HepG2 (cell line): ENCODE results near the gene RFC1. TPM values are rescaled to one million over a fixed set of nuclear protein-coding genes. Genes with fewer than 3 reads are reported as not detected.

Source experiments
- ARNT ChIP-seq: fragments of 450-650 bp; IDR thresholded peaks from 2 replicates; pipeline ENCODE4 v1.6.1; 2017
- CBFB ChIP-seq: sonication (generic); formaldehyde crosslinking; IDR thresholded peaks from 2 replicates; pipeline ENCODE4 v1.4.0; 2020; ENCODE audit warnings: missing genetic modification reagents
- MLX ChIP-seq: IDR thresholded peaks from 2 replicates; pipeline ENCODE4 v1.6.1; 2016
- MXI1 ChIP-seq: IDR thresholded peaks from 3 replicates; pipeline ENCODE4 v1.6.1; 2012; ENCODE audit warnings: low read depth, low read length, inconsistent platforms, borderline replicate concordance
- SAP130 ChIP-seq: IDR thresholded peaks from 2 replicates; pipeline ENCODE4 v1.6.1; 2016; ENCODE audit warnings: low read depth
- SATB2 ChIP-seq: sonication (generic); formaldehyde crosslinking; IDR thresholded peaks from 2 replicates; pipeline ENCODE4 v1.5.0; 2020; ENCODE audit warnings: missing genetic modification reagents
- ZBTB7B ChIP-seq: sonication (generic); formaldehyde crosslinking; IDR thresholded peaks from 2 replicates; pipeline ENCODE4 v1.4.0; 2020; ENCODE audit warnings: missing genetic modification reagents
- ZNF225 ChIP-seq: sonication (generic); formaldehyde crosslinking; IDR thresholded peaks from 2 replicates; pipeline ENCODE4 v1.4.0; 2020; ENCODE audit warnings: mild to moderate bottlenecking, missing genetic modification reagents
- ZNF263 ChIP-seq: sonication (generic); formaldehyde crosslinking; IDR thresholded peaks from 2 replicates; pipeline ENCODE4 v1.4.0; 2020; ENCODE audit warnings: missing genetic modification reagents
- ZNF326 ChIP-seq: sonication (generic); formaldehyde crosslinking; IDR thresholded peaks from 2 replicates; pipeline ENCODE4 v1.4.0; 2020; ENCODE audit warnings: missing genetic modification reagents, borderline replicate concordance
- ZNF335 ChIP-seq: sonication (generic); formaldehyde crosslinking; IDR thresholded peaks from 2 replicates; pipeline ENCODE4 v1.4.0; 2020; ENCODE audit warnings: missing genetic modification reagents
- ZNF441 ChIP-seq: sonication (generic); formaldehyde crosslinking; IDR thresholded peaks from 2 replicates; pipeline ENCODE4 v1.7.0; 2021; ENCODE audit warnings: missing genetic modification reagents, borderline replicate concordance
- ZNF672 ChIP-seq: sonication (generic); formaldehyde crosslinking; IDR thresholded peaks from 2 replicates; pipeline ENCODE4 v1.8.1; 2022; ENCODE audit warnings: missing genetic modification reagents
- ZNF775 ChIP-seq: sonication (generic); formaldehyde crosslinking; IDR thresholded peaks from 2 replicates; pipeline ENCODE4 v1.4.0; 2020; ENCODE audit warnings: missing genetic modification reagents, mild to moderate bottlenecking, moderate library complexity, borderline replicate concordance
- polyA plus RNA-seq, 8 experiments: library from polyadenylated mRNA; depleted of rRNA in 3 of 8; stranded (reverse) in 7 of 8; unstranded in 1 of 8; fragments of >200 nt; fragmentation: Illumina TruSeq in 4 of 8; extraction: Trizol in 4 of 8; gene quantifications; 2 replicates each; pipeline versions ENCODE4 v1.2.1 to v1.2.3, GENCODE V29; 2011 to 2016; ENCODE audit warnings: low read depth in 4 of 8, missing spikeins in 1 of 8, mixed read lengths in 1 of 8; ENCODE audit not compliant: insufficient read depth in 1 of 8
- total RNA-seq, 5 experiments: library from RNA; depleted of rRNA; stranded (reverse); fragments of >200 nt; fragmentation: Illumina TruSeq; extraction: Trizol; gene quantifications; 2 replicates each; pipeline ENCODE4 v1.2.3, GENCODE V29; 2016; ENCODE audit warnings: low read depth in 1 of 5
- TF ChIP-seq, protein P1 (sequence below): sonication (generic); formaldehyde crosslinking; conservative IDR thresholded peaks from 2 replicates; pipeline ENCODE4 v1.4.0; 2020; ENCODE audit warnings: mild to moderate bottlenecking, missing genetic modification reagents, moderate library complexity
- TF ChIP-seq, protein P2 (sequence below): sonication (generic); formaldehyde crosslinking; IDR thresholded peaks from 2 replicates; pipeline ENCODE4 v1.4.0; 2020; ENCODE audit warnings: missing genetic modification reagents
- TF ChIP-seq, protein P3 (sequence below): sonication (generic); formaldehyde crosslinking; IDR thresholded peaks from 2 replicates; pipeline ENCODE4 v1.8.0; 2022; ENCODE audit warnings: missing genetic modification reagents, mild to moderate bottlenecking, borderline replicate concordance
- TF ChIP-seq, protein P4 (sequence below): sonication (generic); formaldehyde crosslinking; IDR thresholded peaks from 2 replicates; pipeline ENCODE4 v1.4.0; 2020; ENCODE audit warnings: mild to moderate bottlenecking, missing genetic modification reagents

The RFC1 gene
- total and polyA plus RNA-seq, 2 of the 13 experiments (the other 11 are each of a cell fraction or from before 2014, with no cell fraction given), result 15.9 to 78.8 TPM

GRCh38 chr4:39415678-39416283 is 49.6 kb upstream of the RFC1 start (continued):
- TF ChIP-seq ARNT (no peak), MXI1 (no peak), ZNF775 (CRISPR knock-in tag) (no peak), ZNF441 (no peak), ZNF672 (CRISPR knock-in tag) (no peak), ZNF225 (CRISPR knock-in tag) (no peak), CBFB (CRISPR knock-in tag) (no peak), ZNF263 (no peak), ZBTB7B (no peak), ZNF335 (CRISPR knock-in tag) (no peak), SAP130 (CRISPR knock-in tag) (peak; percentile 55), SATB2 (no peak), MLX (CRISPR knock-in tag) (no peak), ZNF326 (no peak)
- TF ChIP-seq, protein P1, sequence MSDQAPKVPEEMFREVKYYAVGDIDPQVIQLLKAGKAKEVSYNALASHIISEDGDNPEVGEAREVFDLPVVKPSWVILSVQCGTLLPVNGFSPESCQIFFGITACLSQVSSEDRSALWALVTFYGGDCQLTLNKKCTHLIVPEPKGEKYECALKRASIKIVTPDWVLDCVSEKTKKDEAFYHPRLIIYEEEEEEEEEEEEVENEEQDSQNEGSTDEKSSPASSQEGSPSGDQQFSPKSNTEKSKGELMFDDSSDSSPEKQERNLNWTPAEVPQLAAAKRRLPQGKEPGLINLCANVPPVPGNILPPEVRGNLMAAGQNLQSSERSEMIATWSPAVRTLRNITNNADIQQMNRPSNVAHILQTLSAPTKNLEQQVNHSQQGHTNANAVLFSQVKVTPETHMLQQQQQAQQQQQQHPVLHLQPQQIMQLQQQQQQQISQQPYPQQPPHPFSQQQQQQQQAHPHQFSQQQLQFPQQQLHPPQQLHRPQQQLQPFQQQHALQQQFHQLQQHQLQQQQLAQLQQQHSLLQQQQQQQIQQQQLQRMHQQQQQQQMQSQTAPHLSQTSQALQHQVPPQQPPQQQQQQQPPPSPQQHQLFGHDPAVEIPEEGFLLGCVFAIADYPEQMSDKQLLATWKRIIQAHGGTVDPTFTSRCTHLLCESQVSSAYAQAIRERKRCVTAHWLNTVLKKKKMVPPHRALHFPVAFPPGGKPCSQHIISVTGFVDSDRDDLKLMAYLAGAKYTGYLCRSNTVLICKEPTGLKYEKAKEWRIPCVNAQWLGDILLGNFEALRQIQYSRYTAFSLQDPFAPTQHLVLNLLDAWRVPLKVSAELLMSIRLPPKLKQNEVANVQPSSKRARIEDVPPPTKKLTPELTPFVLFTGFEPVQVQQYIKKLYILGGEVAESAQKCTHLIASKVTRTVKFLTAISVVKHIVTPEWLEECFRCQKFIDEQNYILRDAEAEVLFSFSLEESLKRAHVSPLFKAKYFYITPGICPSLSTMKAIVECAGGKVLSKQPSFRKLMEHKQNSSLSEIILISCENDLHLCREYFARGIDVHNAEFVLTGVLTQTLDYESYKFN, result peak; percentile 52
- TF ChIP-seq, protein P2, sequence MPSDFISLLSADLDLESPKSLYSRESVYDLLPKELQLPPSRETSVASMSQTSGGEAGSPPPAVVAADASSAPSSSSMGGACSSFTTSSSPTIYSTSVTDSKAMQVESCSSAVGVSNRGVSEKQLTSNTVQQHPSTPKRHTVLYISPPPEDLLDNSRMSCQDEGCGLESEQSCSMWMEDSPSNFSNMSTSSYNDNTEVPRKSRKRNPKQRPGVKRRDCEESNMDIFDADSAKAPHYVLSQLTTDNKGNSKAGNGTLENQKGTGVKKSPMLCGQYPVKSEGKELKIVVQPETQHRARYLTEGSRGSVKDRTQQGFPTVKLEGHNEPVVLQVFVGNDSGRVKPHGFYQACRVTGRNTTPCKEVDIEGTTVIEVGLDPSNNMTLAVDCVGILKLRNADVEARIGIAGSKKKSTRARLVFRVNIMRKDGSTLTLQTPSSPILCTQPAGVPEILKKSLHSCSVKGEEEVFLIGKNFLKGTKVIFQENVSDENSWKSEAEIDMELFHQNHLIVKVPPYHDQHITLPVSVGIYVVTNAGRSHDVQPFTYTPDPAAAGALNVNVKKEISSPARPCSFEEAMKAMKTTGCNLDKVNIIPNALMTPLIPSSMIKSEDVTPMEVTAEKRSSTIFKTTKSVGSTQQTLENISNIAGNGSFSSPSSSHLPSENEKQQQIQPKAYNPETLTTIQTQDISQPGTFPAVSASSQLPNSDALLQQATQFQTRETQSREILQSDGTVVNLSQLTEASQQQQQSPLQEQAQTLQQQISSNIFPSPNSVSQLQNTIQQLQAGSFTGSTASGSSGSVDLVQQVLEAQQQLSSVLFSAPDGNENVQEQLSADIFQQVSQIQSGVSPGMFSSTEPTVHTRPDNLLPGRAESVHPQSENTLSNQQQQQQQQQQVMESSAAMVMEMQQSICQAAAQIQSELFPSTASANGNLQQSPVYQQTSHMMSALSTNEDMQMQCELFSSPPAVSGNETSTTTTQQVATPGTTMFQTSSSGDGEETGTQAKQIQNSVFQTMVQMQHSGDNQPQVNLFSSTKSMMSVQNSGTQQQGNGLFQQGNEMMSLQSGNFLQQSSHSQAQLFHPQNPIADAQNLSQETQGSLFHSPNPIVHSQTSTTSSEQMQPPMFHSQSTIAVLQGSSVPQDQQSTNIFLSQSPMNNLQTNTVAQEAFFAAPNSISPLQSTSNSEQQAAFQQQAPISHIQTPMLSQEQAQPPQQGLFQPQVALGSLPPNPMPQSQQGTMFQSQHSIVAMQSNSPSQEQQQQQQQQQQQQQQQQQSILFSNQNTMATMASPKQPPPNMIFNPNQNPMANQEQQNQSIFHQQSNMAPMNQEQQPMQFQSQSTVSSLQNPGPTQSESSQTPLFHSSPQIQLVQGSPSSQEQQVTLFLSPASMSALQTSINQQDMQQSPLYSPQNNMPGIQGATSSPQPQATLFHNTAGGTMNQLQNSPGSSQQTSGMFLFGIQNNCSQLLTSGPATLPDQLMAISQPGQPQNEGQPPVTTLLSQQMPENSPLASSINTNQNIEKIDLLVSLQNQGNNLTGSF, result no peak
- TF ChIP-seq, protein P3, sequence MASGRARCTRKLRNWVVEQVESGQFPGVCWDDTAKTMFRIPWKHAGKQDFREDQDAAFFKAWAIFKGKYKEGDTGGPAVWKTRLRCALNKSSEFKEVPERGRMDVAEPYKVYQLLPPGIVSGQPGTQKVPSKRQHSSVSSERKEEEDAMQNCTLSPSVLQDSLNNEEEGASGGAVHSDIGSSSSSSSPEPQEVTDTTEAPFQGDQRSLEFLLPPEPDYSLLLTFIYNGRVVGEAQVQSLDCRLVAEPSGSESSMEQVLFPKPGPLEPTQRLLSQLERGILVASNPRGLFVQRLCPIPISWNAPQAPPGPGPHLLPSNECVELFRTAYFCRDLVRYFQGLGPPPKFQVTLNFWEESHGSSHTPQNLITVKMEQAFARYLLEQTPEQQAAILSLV (CRISPR knock-in tag), result no peak
- TF ChIP-seq, protein P4, sequence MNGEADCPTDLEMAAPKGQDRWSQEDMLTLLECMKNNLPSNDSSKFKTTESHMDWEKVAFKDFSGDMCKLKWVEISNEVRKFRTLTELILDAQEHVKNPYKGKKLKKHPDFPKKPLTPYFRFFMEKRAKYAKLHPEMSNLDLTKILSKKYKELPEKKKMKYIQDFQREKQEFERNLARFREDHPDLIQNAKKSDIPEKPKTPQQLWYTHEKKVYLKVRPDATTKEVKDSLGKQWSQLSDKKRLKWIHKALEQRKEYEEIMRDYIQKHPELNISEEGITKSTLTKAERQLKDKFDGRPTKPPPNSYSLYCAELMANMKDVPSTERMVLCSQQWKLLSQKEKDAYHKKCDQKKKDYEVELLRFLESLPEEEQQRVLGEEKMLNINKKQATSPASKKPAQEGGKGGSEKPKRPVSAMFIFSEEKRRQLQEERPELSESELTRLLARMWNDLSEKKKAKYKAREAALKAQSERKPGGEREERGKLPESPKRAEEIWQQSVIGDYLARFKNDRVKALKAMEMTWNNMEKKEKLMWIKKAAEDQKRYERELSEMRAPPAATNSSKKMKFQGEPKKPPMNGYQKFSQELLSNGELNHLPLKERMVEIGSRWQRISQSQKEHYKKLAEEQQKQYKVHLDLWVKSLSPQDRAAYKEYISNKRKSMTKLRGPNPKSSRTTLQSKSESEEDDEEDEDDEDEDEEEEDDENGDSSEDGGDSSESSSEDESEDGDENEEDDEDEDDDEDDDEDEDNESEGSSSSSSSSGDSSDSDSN (CRISPR knock-in tag), result no peak
